ENCODE data around the gene POLR3H.

POLR3H gene

DNA sequence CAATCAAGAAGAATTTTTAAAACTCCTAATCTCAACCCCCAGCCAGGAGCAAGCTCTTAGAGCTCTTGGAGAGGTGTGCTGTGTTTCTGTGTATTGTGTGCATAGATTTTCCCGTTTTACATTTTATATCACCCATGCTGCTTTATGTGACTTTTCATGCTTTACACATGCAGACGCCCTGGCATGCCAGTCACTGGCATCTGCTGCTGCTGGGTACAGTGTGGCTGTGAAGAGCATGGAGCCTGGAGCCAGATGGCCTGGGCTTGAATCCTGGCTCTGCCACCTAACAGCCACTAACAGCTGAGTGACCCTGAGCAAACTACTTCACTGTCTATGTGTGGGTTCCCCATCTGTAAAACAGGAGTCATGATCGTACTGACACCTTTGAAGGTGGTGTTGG is 23.1 kb downstream of the POLR3H start:
- TF ChIP-seq, protein P1, sequence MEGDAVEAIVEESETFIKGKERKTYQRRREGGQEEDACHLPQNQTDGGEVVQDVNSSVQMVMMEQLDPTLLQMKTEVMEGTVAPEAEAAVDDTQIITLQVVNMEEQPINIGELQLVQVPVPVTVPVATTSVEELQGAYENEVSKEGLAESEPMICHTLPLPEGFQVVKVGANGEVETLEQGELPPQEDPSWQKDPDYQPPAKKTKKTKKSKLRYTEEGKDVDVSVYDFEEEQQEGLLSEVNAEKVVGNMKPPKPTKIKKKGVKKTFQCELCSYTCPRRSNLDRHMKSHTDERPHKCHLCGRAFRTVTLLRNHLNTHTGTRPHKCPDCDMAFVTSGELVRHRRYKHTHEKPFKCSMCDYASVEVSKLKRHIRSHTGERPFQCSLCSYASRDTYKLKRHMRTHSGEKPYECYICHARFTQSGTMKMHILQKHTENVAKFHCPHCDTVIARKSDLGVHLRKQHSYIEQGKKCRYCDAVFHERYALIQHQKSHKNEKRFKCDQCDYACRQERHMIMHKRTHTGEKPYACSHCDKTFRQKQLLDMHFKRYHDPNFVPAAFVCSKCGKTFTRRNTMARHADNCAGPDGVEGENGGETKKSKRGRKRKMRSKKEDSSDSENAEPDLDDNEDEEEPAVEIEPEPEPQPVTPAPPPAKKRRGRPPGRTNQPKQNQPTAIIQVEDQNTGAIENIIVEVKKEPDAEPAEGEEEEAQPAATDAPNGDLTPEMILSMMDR (IDR thresholded peaks at IDR 0.05; ENCODE audit: insufficient read depth, low read length) = no peak
- TF ChIP-seq POLR2AphosphoS5 (IDR thresholded peaks at IDR 0.05; ENCODE audit: low read depth) = no peak
- TF ChIP-seq SPI1 (IDR thresholded peaks at IDR 0.05; ENCODE audit: borderline replicate concordance, low read depth) = no peak
- TF ChIP-seq, protein P2, sequence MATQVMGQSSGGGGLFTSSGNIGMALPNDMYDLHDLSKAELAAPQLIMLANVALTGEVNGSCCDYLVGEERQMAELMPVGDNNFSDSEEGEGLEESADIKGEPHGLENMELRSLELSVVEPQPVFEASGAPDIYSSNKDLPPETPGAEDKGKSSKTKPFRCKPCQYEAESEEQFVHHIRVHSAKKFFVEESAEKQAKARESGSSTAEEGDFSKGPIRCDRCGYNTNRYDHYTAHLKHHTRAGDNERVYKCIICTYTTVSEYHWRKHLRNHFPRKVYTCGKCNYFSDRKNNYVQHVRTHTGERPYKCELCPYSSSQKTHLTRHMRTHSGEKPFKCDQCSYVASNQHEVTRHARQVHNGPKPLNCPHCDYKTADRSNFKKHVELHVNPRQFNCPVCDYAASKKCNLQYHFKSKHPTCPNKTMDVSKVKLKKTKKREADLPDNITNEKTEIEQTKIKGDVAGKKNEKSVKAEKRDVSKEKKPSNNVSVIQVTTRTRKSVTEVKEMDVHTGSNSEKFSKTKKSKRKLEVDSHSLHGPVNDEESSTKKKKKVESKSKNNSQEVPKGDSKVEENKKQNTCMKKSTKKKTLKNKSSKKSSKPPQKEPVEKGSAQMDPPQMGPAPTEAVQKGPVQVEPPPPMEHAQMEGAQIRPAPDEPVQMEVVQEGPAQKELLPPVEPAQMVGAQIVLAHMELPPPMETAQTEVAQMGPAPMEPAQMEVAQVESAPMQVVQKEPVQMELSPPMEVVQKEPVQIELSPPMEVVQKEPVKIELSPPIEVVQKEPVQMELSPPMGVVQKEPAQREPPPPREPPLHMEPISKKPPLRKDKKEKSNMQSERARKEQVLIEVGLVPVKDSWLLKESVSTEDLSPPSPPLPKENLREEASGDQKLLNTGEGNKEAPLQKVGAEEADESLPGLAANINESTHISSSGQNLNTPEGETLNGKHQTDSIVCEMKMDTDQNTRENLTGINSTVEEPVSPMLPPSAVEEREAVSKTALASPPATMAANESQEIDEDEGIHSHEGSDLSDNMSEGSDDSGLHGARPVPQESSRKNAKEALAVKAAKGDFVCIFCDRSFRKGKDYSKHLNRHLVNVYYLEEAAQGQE (IDR thresholded peaks at IDR 0.05; ENCODE audit: insufficient replicate concordance, low read depth) = no peak
- TF ChIP-seq GABPA (IDR thresholded peaks at IDR 0.05; ENCODE audit: low read depth) = no peak
- no peak overlapping the region for H3K27ac ChIP-seq (replicated peaks)
- H3K27me3 ChIP-seq (ENCODE audit: insufficient read depth, poor library complexity, severe bottlenecking) = no peaks in the 10 kb centered on the region
- DNase-seq (ENCODE audit: low read depth in 1 of 2, low spot score in 1 of 2) = no peak
- H3K4me3 ChIP-seq (replicated peaks; ENCODE audit: insufficient read depth, low read length) = no peak overlapping the region

DNA sequence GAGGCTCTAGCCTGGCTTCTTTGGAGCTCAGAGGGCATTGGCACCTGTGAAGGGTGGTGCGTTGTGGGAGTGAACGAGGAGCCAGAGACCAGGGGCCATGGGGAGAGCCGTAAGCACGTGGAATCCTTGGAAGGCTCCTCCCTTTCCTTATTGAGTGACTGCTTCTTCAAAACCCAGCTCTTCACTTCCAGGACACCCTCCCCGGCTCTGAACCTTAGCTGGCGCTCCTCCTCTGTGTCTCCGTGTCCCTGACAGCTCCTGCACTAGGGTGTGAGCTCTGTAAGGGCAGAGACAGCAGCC is 26.3 kb downstream of the POLR3H start:
- Histone ChIP-seq H3K27me3 (ENCODE audit: insufficient read depth, poor library complexity, severe bottlenecking) (no peaks in the 10 kb centered on the region), H3K4me3 (replicated peaks; ENCODE audit: insufficient read depth, low read length) (no peak overlapping the region), H3K27ac (replicated peaks) (no peak overlapping the region)
- TF ChIP-seq GABPA (IDR thresholded peaks at IDR 0.05; ENCODE audit: low read depth) (no peak), POLR2AphosphoS5 (IDR thresholded peaks at IDR 0.05; ENCODE audit: low read depth) (no peak), SPI1 (IDR thresholded peaks at IDR 0.05; ENCODE audit: borderline replicate concordance, low read depth) (no peak)
- TF ChIP-seq, protein P2 (IDR thresholded peaks at IDR 0.05; ENCODE audit: insufficient replicate concordance, low read depth) = no peak
- TF ChIP-seq, protein P1 (IDR thresholded peaks at IDR 0.05; ENCODE audit: insufficient read depth, low read length) = no peak
- DNase-seq (ENCODE audit: low read depth in 1 of 2, low spot score in 1 of 2) = no peak

DNA sequence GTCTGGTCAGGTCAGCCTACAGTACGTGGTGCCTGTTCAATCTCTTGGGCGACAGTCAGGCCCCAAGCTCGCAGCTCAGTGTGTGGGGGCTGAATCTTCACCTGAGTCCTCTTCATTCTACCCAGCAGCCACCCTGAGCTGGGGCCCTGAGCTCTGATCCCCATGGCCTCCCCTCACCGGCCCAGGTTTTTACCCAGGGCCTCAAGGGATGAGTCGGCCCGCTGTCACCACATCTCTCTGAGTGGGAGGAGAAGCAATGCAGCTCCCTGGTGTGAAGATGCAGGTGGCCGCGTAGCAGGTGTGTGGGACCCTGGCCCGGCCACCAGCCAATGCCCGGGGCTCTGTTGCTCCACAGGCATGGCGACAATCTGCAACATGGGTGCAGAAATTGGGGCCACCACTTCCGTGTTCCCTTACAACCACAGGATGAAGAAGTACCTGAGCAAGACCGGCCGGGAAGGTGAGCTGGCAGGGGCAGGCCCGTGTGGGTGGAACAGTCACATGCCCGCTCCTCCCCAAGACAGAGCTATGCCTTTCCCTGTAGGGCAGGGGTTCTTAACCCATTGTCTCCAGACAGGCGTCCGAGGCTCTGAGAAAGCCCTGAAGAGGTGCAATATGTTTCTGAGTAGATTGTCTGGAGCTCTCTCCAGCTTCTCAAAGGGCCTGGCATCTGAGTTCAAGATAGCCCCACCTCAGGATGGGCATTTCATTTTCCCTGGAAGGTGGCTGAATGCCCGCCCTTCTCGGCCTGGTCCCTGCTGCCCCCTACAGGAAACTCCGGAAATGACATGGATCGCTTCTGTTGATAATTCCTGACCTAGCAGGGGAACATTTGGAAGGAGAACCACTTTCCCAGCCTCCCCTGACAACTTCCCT is 26.9 kb downstream of the POLR3H start:
- no peak for TF ChIP-seq POLR2AphosphoS5 (IDR thresholded peaks at IDR 0.05; ENCODE audit: low read depth)
- TF ChIP-seq, protein P1 (IDR thresholded peaks at IDR 0.05; ENCODE audit: insufficient read depth, low read length) = peak; percentile 75
- no peak for TF ChIP-seq GABPA (IDR thresholded peaks at IDR 0.05; ENCODE audit: low read depth)
- TF ChIP-seq, protein P2 (IDR thresholded peaks at IDR 0.05; ENCODE audit: insufficient replicate concordance, low read depth) = no peak
- no peak for TF ChIP-seq SPI1 (IDR thresholded peaks at IDR 0.05; ENCODE audit: borderline replicate concordance, low read depth)
- H3K27me3 ChIP-seq (ENCODE audit: insufficient read depth, poor library complexity, severe bottlenecking) = no peaks in the 10 kb centered on the region
- H3K4me3 ChIP-seq (replicated peaks; ENCODE audit: insufficient read depth, low read length) = no peak overlapping the region
- peak in 1 of 2 experiments; percentile 25 for DNase-seq (ENCODE audit: low read depth in 1 of 2, low spot score in 1 of 2)
- no peak overlapping the region for H3K27ac ChIP-seq (replicated peaks)
